ENCODE results near the gene TRAPPC6A. TPM values are rescaled to one million over a fixed set of nuclear protein-coding genes. Genes with fewer than 3 reads are reported as not detected.

Gene TRAPPC6A
- total and polyA plus RNA-seq, 7 experiments from 2014 or later, result 44.6 to 174 (median 55.1) TPM

DNA sequence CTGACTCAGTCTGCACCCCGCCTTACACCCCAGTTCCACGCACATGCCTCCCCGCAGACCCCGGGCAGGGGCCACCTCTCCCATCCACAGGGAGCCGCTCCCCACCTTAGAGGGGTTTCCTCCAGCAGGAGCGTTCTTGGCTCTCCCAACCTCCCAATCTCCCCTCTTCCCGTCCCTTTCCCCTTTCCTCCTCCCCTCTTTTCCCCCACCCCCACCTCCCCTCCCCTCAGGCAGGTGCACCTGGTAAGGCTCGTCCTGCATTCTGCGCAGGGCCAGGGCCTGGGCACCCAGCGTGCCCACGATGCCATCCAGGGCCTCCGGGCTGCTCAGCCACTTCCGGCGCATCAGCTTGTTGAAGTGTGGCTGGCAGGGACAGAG, 39.9 kb upstream of the TRAPPC6A start:
- H3K27me3 Mint-ChIP-seq, result peaks cover 42 to 74% (median 54%) of the 10 kb centered on the region in 5 donors
- no peak overlapping the region for H3K4me3 Mint-ChIP-seq
- no peak overlapping the region for H3K27ac ChIP-seq (ENCODE audit: low read depth, low read length)
- H3K27me3 ChIP-seq (ENCODE audit: control insufficient read depth in 2 of 2, insufficient read depth in 2 of 2, low read length in 2 of 2), result no peaks in the 10 kb centered on the region
- no peaks in the 10 kb centered on the region for H3K36me3 Mint-ChIP-seq
- CTCF ChIA-PET, result no interaction called here
- H3K9me3 ChIP-seq (ENCODE audit: control insufficient read depth in 2 of 3, low read length in 3 of 3), result no peaks in the 10 kb centered on the region
- peaks cover 0 to 2% (median 0%) of the 10 kb centered on the region in 11 donors for H3K9me3 Mint-ChIP-seq
- no peak for DNase-seq
- peaks cover 0 to 7% (median 2%) of the 10 kb centered on the region in 7 donors for H3K4me1 Mint-ChIP-seq
- ATAC-seq, result no peak
- intact Hi-C loops (cut with micrococcal nuclease), result no loop called here
- no peaks in the 10 kb centered on the region for H3K4me1 ChIP-seq (ENCODE audit: control insufficient read depth in 2 of 2, insufficient read depth in 2 of 2, low read length in 2 of 2)
- no peak overlapping the region for H3K4me3 ChIP-seq (ENCODE audit: low read length)
- no peaks in the 10 kb centered on the region for H3K36me3 ChIP-seq (ENCODE audit: control insufficient read depth in 2 of 3, insufficient read depth in 3 of 3, low read length in 3 of 3)
- POLR2A ChIA-PET, result no interaction called here
- no peak overlapping the region for H3K27ac Mint-ChIP-seq

DNA sequence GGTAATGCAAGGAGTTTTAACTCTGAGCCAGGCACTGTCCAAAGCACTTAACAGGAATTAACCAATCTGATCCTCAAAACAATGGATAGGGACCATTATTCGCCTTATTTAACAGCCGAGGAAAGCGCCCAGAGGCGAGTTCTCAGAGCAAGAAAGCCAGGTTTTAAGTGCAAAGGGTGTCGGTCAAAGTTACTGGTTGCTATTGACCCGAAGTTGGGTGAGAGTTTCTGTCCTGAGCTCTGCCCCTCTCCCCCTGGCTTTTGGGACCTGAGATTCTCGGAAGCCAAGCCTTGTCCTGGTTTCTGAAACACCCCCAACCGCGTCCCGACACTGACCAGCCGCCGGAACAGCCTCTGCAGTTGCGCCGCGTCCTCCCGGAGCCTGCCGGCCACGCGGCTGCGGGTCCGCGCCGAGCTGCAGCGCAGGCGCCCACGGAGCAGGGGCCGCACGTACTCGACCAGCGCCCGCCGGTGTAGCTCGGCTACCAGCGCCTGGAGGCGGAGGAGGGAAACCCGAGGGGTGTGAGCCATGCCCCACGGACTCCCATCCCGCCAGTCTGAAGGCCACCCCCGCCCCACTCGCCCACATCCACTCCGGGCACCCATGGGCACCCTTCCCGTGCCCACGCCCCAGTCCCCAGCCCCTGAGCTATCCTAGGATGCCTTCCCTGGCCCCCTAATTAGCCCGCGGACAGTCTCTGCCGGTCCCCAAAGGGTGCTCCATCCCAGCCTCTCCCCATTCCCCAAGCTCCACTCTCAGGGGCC, 39.3 kb upstream of the TRAPPC6A start:
- ATAC-seq (no peak), DNase-seq (no peak)
- peaks cover 0 to 2% (median 0%) of the 10 kb centered on the region in 11 donors for H3K9me3 Mint-ChIP-seq
- no peaks in the 10 kb centered on the region for H3K9me3 ChIP-seq (ENCODE audit: control insufficient read depth in 2 of 3, low read length in 3 of 3)
- ChIA-PET POLR2A (no interaction called here), CTCF (no interaction called here)
- intact Hi-C loops (cut with micrococcal nuclease), result no loop called here
- no peaks in the 10 kb centered on the region for H3K36me3 Mint-ChIP-seq
- no peaks in the 10 kb centered on the region for H3K36me3 ChIP-seq (ENCODE audit: control insufficient read depth in 2 of 3, insufficient read depth in 3 of 3, low read length in 3 of 3)
- no peak overlapping the region for H3K27ac Mint-ChIP-seq
- H3K4me1 ChIP-seq (ENCODE audit: control insufficient read depth in 2 of 2, insufficient read depth in 2 of 2, low read length in 2 of 2), result no peaks in the 10 kb centered on the region
- no peak overlapping the region for H3K27ac ChIP-seq (ENCODE audit: low read depth, low read length)
- H3K27me3 ChIP-seq (ENCODE audit: control insufficient read depth in 2 of 2, insufficient read depth in 2 of 2, low read length in 2 of 2), result no peaks in the 10 kb centered on the region
- peaks cover 39 to 71% (median 53%) of the 10 kb centered on the region in 5 donors for H3K27me3 Mint-ChIP-seq
- no peak overlapping the region for H3K4me3 Mint-ChIP-seq
- H3K4me3 ChIP-seq (ENCODE audit: low read length), result no peak overlapping the region
- H3K4me1 Mint-ChIP-seq, result peaks cover 0 to 7% (median 2%) of the 10 kb centered on the region in 7 donors

- Mint-ChIP-seq H3K9me3 (peaks cover 0 to 2% (median 0%) of the 10 kb centered on the region in 11 donors), H3K27me3 (peaks cover 34 to 67% (median 53%) of the 10 kb centered on the region in 5 donors)
- no peaks in the 10 kb centered on the region for H3K27me3 ChIP-seq (ENCODE audit: control insufficient read depth in 2 of 2, insufficient read depth in 2 of 2, low read length in 2 of 2)
Observed at GRCh38 chr19:45216667-45217066, 38.6 kb upstream of the TRAPPC6A start.

GRCh38 chr19:45215391-45216191, 37.6 kb upstream of the TRAPPC6A start:
- no peak overlapping the region for H3K27ac Mint-ChIP-seq
- intact Hi-C loops (cut with micrococcal nuclease), result no loop called here
- peaks cover 34 to 62% (median 50%) of the 10 kb centered on the region in 5 donors for H3K27me3 Mint-ChIP-seq
- H3K27me3 ChIP-seq (ENCODE audit: control insufficient read depth in 2 of 2, insufficient read depth in 2 of 2, low read length in 2 of 2), result no peaks in the 10 kb centered on the region
- no peak overlapping the region for H3K4me3 ChIP-seq (ENCODE audit: low read length)
- H3K9me3 Mint-ChIP-seq, result peaks cover 0 to 2% (median 0%) of the 10 kb centered on the region in 11 donors
- H3K4me1 Mint-ChIP-seq, result peaks cover 0 to 12% (median 5%) of the 10 kb centered on the region in 7 donors
- ATAC-seq, result no peak
- no peak overlapping the region for H3K27ac ChIP-seq (ENCODE audit: low read depth, low read length)
- ChIA-PET POLR2A (no interaction called here), CTCF (interaction anchor here (0.7 kb wide), 1 partner anchor 1590 kb away, joined by 3 read pairs; no protein-coding TSS in a partner anchor)
- no peaks in the 10 kb centered on the region for H3K36me3 ChIP-seq (ENCODE audit: control insufficient read depth in 2 of 3, insufficient read depth in 3 of 3, low read length in 3 of 3)
- no peaks in the 10 kb centered on the region for H3K4me1 ChIP-seq (ENCODE audit: control insufficient read depth in 2 of 2, insufficient read depth in 2 of 2, low read length in 2 of 2)
- H3K4me3 Mint-ChIP-seq, result no peak overlapping the region
- DNase-seq, result no peak
- no peaks in the 10 kb centered on the region for H3K36me3 Mint-ChIP-seq
- no peaks in the 10 kb centered on the region for H3K9me3 ChIP-seq (ENCODE audit: control insufficient read depth in 2 of 3, low read length in 3 of 3)

More at GRCh38 chr19:45216667-45217066, 38.6 kb upstream of the TRAPPC6A start:
- H3K4me1 Mint-ChIP-seq, result peaks cover 0 to 7% (median 4%) of the 10 kb centered on the region in 7 donors
- ChIA-PET CTCF (no interaction called here), POLR2A (no interaction called here)
- Histone ChIP-seq H3K27ac (ENCODE audit: low read depth, low read length) (no peak overlapping the region), H3K9me3 (ENCODE audit: control insufficient read depth in 2 of 3, low read length in 3 of 3) (no peaks in the 10 kb centered on the region), H3K36me3 (ENCODE audit: control insufficient read depth in 2 of 3, insufficient read depth in 3 of 3, low read length in 3 of 3) (no peaks in the 10 kb centered on the region), H3K4me3 (ENCODE audit: low read length) (no peak overlapping the region), H3K4me1 (ENCODE audit: control insufficient read depth in 2 of 2, insufficient read depth in 2 of 2, low read length in 2 of 2) (no peaks in the 10 kb centered on the region)
- intact Hi-C loops (cut with micrococcal nuclease), result no loop called here
- no peaks in the 10 kb centered on the region for H3K36me3 Mint-ChIP-seq
- DNase-seq (no peak), ATAC-seq (no peak)
- no peak overlapping the region for H3K27ac Mint-ChIP-seq
- no peak overlapping the region for H3K4me3 Mint-ChIP-seq

- Mint-ChIP-seq H3K27me3 (peaks cover 24 to 46% (median 36%) of the 10 kb centered on the region in 5 donors), H3K36me3 (peaks cover 0 to 4% (median 0%) of the 10 kb centered on the region in 5 donors)
Observed at GRCh38 chr19:45213031-45213430, 35.0 kb upstream of the TRAPPC6A start.

DNA sequence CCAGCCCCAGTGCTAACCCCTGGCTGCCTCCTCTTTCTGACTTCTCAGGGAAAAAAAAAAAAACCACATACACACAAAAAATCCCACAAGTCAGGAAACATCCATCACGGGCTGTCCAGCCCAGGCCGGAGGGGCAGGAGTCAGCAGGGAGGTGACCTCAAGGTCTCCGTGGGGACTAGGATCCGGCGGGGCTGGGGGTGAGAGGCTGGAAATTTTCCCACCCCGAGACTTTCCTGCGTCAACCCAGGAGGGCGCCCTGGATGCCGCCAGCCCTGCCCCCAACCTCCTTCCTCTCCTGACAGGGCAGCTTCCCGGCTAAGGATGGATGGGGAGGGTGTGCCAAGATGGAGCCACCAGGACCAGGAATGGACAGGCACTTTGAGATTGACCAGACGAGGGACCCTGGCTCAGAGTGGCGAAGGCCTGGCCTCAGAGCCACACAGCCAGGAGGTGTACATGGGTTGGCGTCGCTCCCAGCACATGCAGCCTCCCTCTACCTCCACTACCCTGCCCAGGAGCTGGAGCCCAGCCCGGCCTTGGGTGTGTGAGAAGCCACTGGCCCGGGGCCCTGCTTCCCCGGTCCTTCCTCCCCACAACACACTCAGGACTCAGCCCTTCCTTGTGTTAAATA, 33.8 kb upstream of the TRAPPC6A start:
- H3K9me3 Mint-ChIP-seq, result peaks cover 0 to 2% (median 0%) of the 10 kb centered on the region in 11 donors
- DNase-seq (no peak), ATAC-seq (no peak)
- Histone ChIP-seq H3K4me1 (ENCODE audit: control insufficient read depth in 2 of 2, insufficient read depth in 2 of 2, low read length in 2 of 2) (no peaks in the 10 kb centered on the region), H3K27ac (ENCODE audit: low read depth, low read length) (no peak overlapping the region), H3K36me3 (ENCODE audit: control insufficient read depth in 2 of 3, insufficient read depth in 3 of 3, low read length in 3 of 3) (no peaks in the 10 kb centered on the region), H3K9me3 (ENCODE audit: control insufficient read depth in 2 of 3, low read length in 3 of 3) (no peaks in the 10 kb centered on the region), H3K4me3 (ENCODE audit: low read length) (no peak overlapping the region), H3K27me3 (ENCODE audit: control insufficient read depth in 2 of 2, insufficient read depth in 2 of 2, low read length in 2 of 2) (no peaks in the 10 kb centered on the region)
- POLR2A ChIA-PET, result no interaction called here
- peaks cover 0 to 15% (median 6%) of the 10 kb centered on the region in 7 donors for H3K4me1 Mint-ChIP-seq
- intact Hi-C loops (cut with micrococcal nuclease), result no loop called here
- no peak overlapping the region for H3K4me3 Mint-ChIP-seq
- peaks cover 0 to 4% (median 0%) of the 10 kb centered on the region in 5 donors for H3K36me3 Mint-ChIP-seq
- H3K27ac Mint-ChIP-seq, result no peak overlapping the region
- peaks cover 21 to 41% (median 34%) of the 10 kb centered on the region in 5 donors for H3K27me3 Mint-ChIP-seq
- CTCF ChIA-PET, result no interaction called here

More at GRCh38 chr19:45213031-45213430, 35.0 kb upstream of the TRAPPC6A start:
- no peaks in the 10 kb centered on the region for H3K9me3 ChIP-seq (ENCODE audit: control insufficient read depth in 2 of 3, low read length in 3 of 3)
- H3K27me3 ChIP-seq (ENCODE audit: control insufficient read depth in 2 of 2, insufficient read depth in 2 of 2, low read length in 2 of 2), result no peaks in the 10 kb centered on the region
- no peaks in the 10 kb centered on the region for H3K4me1 ChIP-seq (ENCODE audit: control insufficient read depth in 2 of 2, insufficient read depth in 2 of 2, low read length in 2 of 2)
- H3K27ac Mint-ChIP-seq, result no peak overlapping the region
- H3K9me3 Mint-ChIP-seq, result peaks cover 0 to 2% (median 0%) of the 10 kb centered on the region in 11 donors
- H3K4me3 ChIP-seq (ENCODE audit: low read length), result no peak overlapping the region
- peaks cover 0 to 15% (median 6%) of the 10 kb centered on the region in 7 donors for H3K4me1 Mint-ChIP-seq
- DNase-seq, result no peak
- intact Hi-C loops (cut with micrococcal nuclease), result no loop called here
- CTCF ChIA-PET, result no interaction called here
- H3K27ac ChIP-seq (ENCODE audit: low read depth, low read length), result no peak overlapping the region
- no peaks in the 10 kb centered on the region for H3K36me3 ChIP-seq (ENCODE audit: control insufficient read depth in 2 of 3, insufficient read depth in 3 of 3, low read length in 3 of 3)
- no peak for ATAC-seq
- no peak overlapping the region for H3K4me3 Mint-ChIP-seq
- POLR2A ChIA-PET, result no interaction called here
